Esophagus muscularis mucosa (tissue), 4 donors: ENCODE measurements around the gene MXRA7. TPM values are rescaled to one million over a fixed set of nuclear protein-coding genes. Genes with fewer than 3 reads are reported as not detected.
A peak's percentile ranks its signal among the peaks of the same experiment; 100 is the strongest.

ENCODE experiments used
- DNase-seq: peaks from one replicate; pipeline ENCODE4 v3.0.0-alpha.2; 2017; ENCODE audit errors: extremely low spot score
- H3K27ac ChIP-seq, 4 donors: fragments of 200-600 bp; sonication (generic); replicated peaks in 1 of 4; 1 replicate in 3 of 4; 2 replicates in 1 of 4; pipeline ENCODE4 v1.5.1; 2016 to 2019; ENCODE audit warnings: mild to moderate bottlenecking in 1 of 4
- H3K27me3 ChIP-seq, 4 donors: fragments of 200-600 bp; sonication (generic); one replicate each; pipeline versions ENCODE4 v1.5.1 to v1.6.0; 2016 to 2019
- H3K36me3 ChIP-seq, 4 donors: fragments of 200-600 bp; sonication (generic); one replicate each; pipeline ENCODE4 v1.5.1; 2016 to 2019
- H3K4me1 ChIP-seq, 4 donors: fragments of 200-600 bp; sonication (generic); one replicate each; pipeline ENCODE4 v1.5.1; 2016 to 2019
- H3K4me3 ChIP-seq, 4 donors: fragments of 200-600 bp; sonication (generic); 1 replicate in 2 of 4; 2 replicates in 2 of 4; pipeline ENCODE4 v1.5.1; 2016 to 2019; ENCODE audit warnings: mild to moderate bottlenecking in 4 of 4, moderate library complexity in 1 of 4
- H3K9me3 ChIP-seq, 4 donors: fragments of 200-600 bp; sonication (generic); 1 replicate in 3 of 4; 2 replicates in 1 of 4; pipeline ENCODE4 v1.5.1; 2016 to 2019
- CTCF ChIP-seq, 3 experiments: fragments of 200-600 bp in 2 of 3; fragments of 450-650 bp in 1 of 3; sonication (generic) in 2 of 3; IDR thresholded peaks; one replicate each; pipeline ENCODE4 v1.5.1; 2017 to 2019; ENCODE audit warnings: antibody characterized with exemption in 3 of 3, mild to moderate bottlenecking in 2 of 3, moderate library complexity in 1 of 3
- EP300 ChIP-seq: sonication (generic); formaldehyde crosslinking; IDR thresholded peaks from one replicate; pipeline ENCODE4 v1.6.1; 2017; ENCODE audit warnings: antibody characterized with exemption
- POLR2A ChIP-seq: fragments of 450-650 bp; IDR thresholded peaks from one replicate; pipeline ENCODE4 v1.6.1; 2017; ENCODE audit warnings: antibody characterized with exemption, moderate library complexity, mild to moderate bottlenecking, low read depth
- POLR2AphosphoS5 ChIP-seq, 2 donors: sonication (generic); formaldehyde crosslinking; IDR thresholded peaks; one replicate each; pipeline ENCODE4 v1.6.1; 2017; ENCODE audit warnings: antibody characterized with exemption in 2 of 2
- WGBS: methylation state at CpG from one replicate; pipeline ENCODE4 v1.1.5; 2018; 5-methylcytosine and 5-hydroxymethylcytosine counted together
- intact Hi-C: fragments of 100-400 bp; cut with DNase I; formaldehyde crosslinking; loops from one replicate; pipeline ENCODE4 v1.15.1; 2023
- total RNA-seq, 4 donors: library from RNA; depleted of rRNA; stranded (reverse); fragments of >200 nt; gene quantifications; one replicate each; pipeline versions ENCODE4 v1.1.0 to v1.2.1, GENCODE V29; 2016

The MXRA7 gene
- total RNA-seq, 4 donors from 2014 or later = 405 to 422 (median 411) TPM

GRCh38 chr17:76697702-76698465 lies 12.9 kb downstream of the MXRA7 start:
- 34% methylated on average over 12 of the region's 17 CpGs for WGBS
- peaks cover 0 to 4% (median 0%) of the 10 kb centered on the region in 4 donors for H3K36me3 ChIP-seq
- intact Hi-C loops = no loop called here
- no peaks in the 10 kb centered on the region for H3K9me3 ChIP-seq
- no peaks in the 10 kb centered on the region for H3K27me3 ChIP-seq
- H3K4me3 ChIP-seq = peak overlapping the region in 2 of 4 donors; percentile 14 to 15
- peaks cover 95 to 99% (median 98%) of the 10 kb centered on the region in 4 donors for H3K4me1 ChIP-seq
- TF ChIP-seq CTCF (IDR thresholded peaks at IDR 0.05) = no peak
- peak in 1 of 2 donors; percentile 23 for TF ChIP-seq POLR2AphosphoS5 (IDR thresholded peaks at IDR 0.05)
- TF ChIP-seq POLR2A = no peak
- no peak for TF ChIP-seq EP300
- H3K27ac ChIP-seq = peak overlapping the region; percentile 89 to 96 (median 93)
- DNase-seq = no peak

DNA sequence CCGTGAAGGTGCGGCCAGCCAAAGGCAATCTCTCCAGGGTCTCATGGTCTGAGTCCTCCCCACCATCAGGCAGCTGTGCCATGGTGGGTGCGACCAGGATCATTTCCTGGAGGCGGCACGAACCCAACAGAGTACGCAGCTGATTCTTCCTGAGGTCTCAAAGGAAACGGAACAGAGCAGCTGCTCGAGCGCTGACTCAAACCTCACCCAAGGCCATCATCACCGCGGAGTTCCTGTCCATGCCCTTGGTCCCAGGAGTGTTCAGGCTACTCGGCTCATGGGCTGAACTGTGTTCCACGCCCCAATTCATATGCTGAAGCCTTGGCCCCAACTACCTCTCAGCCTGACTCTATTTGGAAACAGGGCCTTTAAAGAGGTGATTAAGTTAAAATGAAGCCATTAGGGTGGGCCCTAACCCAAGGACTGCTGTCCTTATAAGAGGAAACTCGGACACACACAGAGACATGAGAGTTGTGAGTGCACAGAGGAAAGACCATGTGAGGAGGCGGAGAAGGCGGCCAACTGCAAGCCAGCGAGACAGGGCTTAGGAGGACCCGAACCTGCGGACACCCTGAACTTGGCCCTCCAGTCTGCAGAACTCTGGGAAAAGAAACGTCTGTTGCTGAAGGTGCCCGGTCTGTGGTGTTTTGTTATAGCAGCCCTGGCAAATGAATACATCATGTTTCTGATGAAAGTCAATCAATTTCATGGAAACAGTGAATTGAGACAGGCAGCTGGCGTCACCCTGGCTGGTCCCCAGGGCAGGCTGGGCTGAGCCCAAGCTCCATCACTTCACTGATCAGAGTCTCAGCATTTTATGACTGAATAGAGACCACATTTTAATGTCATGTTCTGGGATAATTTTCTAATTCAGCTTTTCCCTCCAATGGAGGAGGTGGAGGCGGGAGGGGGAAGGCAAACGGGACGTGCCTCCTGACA lies 13.7 kb downstream of the MXRA7 start:
- 60% methylated on average over 17 of the region's 25 CpGs for WGBS
- Histone ChIP-seq H3K9me3 (no peaks in the 10 kb centered on the region), H3K27me3 (no peaks in the 10 kb centered on the region), H3K4me3 (peak overlapping the region in 2 of 4 donors; percentile 14 to 15), H3K27ac (peak overlapping the region; percentile 89 to 96 (median 93)), H3K4me1 (peaks cover 93 to 97% (median 94%) of the 10 kb centered on the region in 4 donors), H3K36me3 (peaks cover 0 to 4% (median 0%) of the 10 kb centered on the region in 4 donors)
- DNase-seq = no peak
- TF ChIP-seq CTCF (IDR thresholded peaks at IDR 0.05) (no peak), POLR2A (no peak), EP300 (no peak), POLR2AphosphoS5 (IDR thresholded peaks at IDR 0.05) (peak; percentile 44 to 65)
- intact Hi-C loops = no loop called here

DNA sequence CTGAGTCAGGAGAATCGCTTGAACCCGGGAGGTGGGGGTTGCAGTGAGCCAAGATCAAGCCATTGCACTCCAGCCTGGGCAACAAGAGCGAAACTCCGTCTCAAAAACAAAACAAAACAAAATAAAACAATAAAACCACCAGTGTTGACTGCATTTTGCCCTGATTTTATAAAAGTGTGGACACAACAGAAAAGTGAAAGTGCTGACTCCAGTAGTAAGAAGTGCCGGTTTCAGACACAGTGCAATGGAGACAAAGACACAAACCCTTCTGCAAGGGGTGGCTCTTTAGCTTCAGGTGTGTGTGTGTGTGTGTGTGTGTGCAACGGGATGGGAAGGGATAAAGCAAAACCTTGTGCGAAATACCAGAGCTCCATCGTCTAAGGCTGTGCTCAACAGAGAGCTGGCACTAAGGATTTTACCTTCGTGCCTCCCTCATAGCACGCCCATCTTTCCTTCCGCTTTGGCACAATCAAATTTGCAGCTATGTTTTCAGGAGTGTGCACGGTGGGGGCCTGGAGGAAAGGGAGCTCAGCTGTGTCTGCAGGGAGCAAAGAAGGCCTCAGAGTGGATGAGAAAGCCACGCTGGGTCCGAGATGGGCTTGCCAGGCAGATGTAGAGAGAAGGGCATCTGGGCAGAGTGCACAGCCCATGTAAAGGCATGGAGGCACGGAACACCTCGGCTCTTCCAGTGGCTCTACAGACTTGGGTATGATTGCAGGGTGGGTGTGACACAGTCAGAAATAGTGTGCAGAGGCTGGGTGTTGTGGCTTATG lies 15.5 kb downstream of the MXRA7 start:
- no peak for DNase-seq
- peak overlapping the region in 2 of 4 donors; percentile 9 to 21 for H3K4me3 ChIP-seq

More for the DNA sequence above, 15.5 kb downstream of the MXRA7 start:
- H3K9me3 ChIP-seq = no peaks in the 10 kb centered on the region
- H3K27ac ChIP-seq = peak overlapping the region; percentile 89 to 96 (median 93)
- TF ChIP-seq POLR2AphosphoS5 (IDR thresholded peaks at IDR 0.05) = peak in 1 of 2 donors; percentile 46
- TF ChIP-seq CTCF (IDR thresholded peaks at IDR 0.05) = no peak
- TF ChIP-seq POLR2A = no peak
- 66% methylated on average over 16 of the region's 16 CpGs for WGBS
- peaks cover 0 to 4% (median 0%) of the 10 kb centered on the region in 4 donors for H3K36me3 ChIP-seq
- no peaks in the 10 kb centered on the region for H3K27me3 ChIP-seq
- intact Hi-C loops = no loop called here
- H3K4me1 ChIP-seq = peaks cover 93 to 97% (median 94%) of the 10 kb centered on the region in 4 donors
